ENCODE measurements around the gene KAZN.

KAZN gene

GRCh38 chr1:14590411-14591180 is 7.9 kb upstream of the KAZN start:
- DNase-seq: no peak

- no peak for DNase-seq
These were observed 6.9 kb upstream of the KAZN start for GRCh38 chr1:14591600-14591999.

GRCh38 chr1:14592004-14592631 is 6.4 kb upstream of the KAZN start:
- DNase-seq: no peak

GRCh38 chr1:14593302-14593701 is 5.2 kb upstream of the KAZN start:
- no peak for DNase-seq

GRCh38 chr1:14594045-14594444 is 4.4 kb upstream of the KAZN start:
- DNase-seq: no peak

GRCh38 chr1:14596591-14596990 is 1.9 kb upstream of the KAZN start:
- no peak for DNase-seq

GRCh38 chr1:14597343-14598006 is 1.0 kb upstream of the KAZN start:
- DNase-seq: no peak

- no peak for DNase-seq
These were observed 433 bp upstream of the KAZN start for GRCh38 chr1:14598007-14598497.

GRCh38 chr1:14599183-14599791 is 802 bp downstream of the KAZN start:
- no peak for DNase-seq

GRCh38 chr1:14599800-14600199 is 1.3 kb downstream of the KAZN start:
- DNase-seq: no peak

GRCh38 chr1:14600405-14601112 is 2.1 kb downstream of the KAZN start:
- no peak for DNase-seq

GRCh38 chr1:14602136-14602535 is 3.7 kb downstream of the KAZN start:
- no peak for DNase-seq

- no peak for DNase-seq
These were observed 5.2 kb downstream of the KAZN start for GRCh38 chr1:14603645-14604044.

GRCh38 chr1:14604414-14604813 is 5.9 kb downstream of the KAZN start:
- DNase-seq: no peak

- DNase-seq: no peak
These were observed 7.5 kb downstream of the KAZN start for GRCh38 chr1:14605945-14606344.

- no peak for DNase-seq
These were observed 8.1 kb downstream of the KAZN start for GRCh38 chr1:14606632-14607031.

GRCh38 chr1:14607295-14607694 is 8.8 kb downstream of the KAZN start:
- DNase-seq: no peak

GRCh38 chr1:14608308-14608707 is 9.8 kb downstream of the KAZN start:
- no peak for DNase-seq

- no peak for DNase-seq
These were observed 12.3 kb downstream of the KAZN start for GRCh38 chr1:14610761-14611160.

- DNase-seq: no peak
These were observed 13.3 kb downstream of the KAZN start for GRCh38 chr1:14611792-14612191.

GRCh38 chr1:14612256-14612655 is 13.8 kb downstream of the KAZN start:
- DNase-seq: no peak

- no peak for DNase-seq
These were observed 15.4 kb downstream of the KAZN start for GRCh38 chr1:14613926-14614325.

GRCh38 chr1:14614341-14614740 is 15.9 kb downstream of the KAZN start:
- no peak for DNase-seq

Data from effector CD4-positive, alpha-beta T cell (primary cell).